Amniotic epithelial cell (primary cell): ENCODE results near the gene SPINK5.

Experiments
- DNase-seq: peaks from one replicate; pipeline ENCODE4 v3.0.0-alpha.2; 2010; ENCODE audit warnings: low read depth

Gene SPINK5

GRCh38 chr5:148186248-148187003 lies 122.6 kb downstream of the SPINK5 start:
- DNase-seq: peak; percentile 77
